GM18907 (cell line): ENCODE results near the gene KLF11.
"Not testable (repeated sequence)": the region's sequence is repeated elsewhere in the genome, so short reads cannot be mapped to it uniquely, and the experiment has no call there.

Source experiments
- ATAC-seq: cut with Tn5 transposase; IDR thresholded peaks from one replicate; pipeline ENCODE4 v1.9.1; 2021; ENCODE audit warnings: mild to moderate bottlenecking, moderate library complexity; ENCODE audit not compliant: unreplicated experiment

KLF11 gene

GRCh38 chr2:10080536-10081304, 37.4 kb downstream of the KLF11 start:
- ATAC-seq: peak; percentile 34

- no peak for ATAC-seq
Observed at GRCh38 chr2:10083046-10083445, 39.7 kb downstream of the KLF11 start.

- peak; percentile 48 for ATAC-seq
Observed at GRCh38 chr2:10083692-10084211, 40.4 kb downstream of the KLF11 start.

- ATAC-seq: peak; percentile 1
Observed at GRCh38 chr2:10084223-10084865, 41.0 kb downstream of the KLF11 start.

GRCh38 chr2:10085043-10085667, 41.8 kb downstream of the KLF11 start:
- ATAC-seq: no peak

GRCh38 chr2:10085668-10086059, 42.3 kb downstream of the KLF11 start:
- ATAC-seq: no peak

GRCh38 chr2:10086950-10087349, 43.6 kb downstream of the KLF11 start:
- ATAC-seq: no peak

GRCh38 chr2:10087360-10087759, 44.0 kb downstream of the KLF11 start:
- ATAC-seq: no peak

GRCh38 chr2:10089565-10090190, 46.3 kb downstream of the KLF11 start:
- peak; percentile 48 for ATAC-seq

- ATAC-seq: peak; percentile 38
Observed at GRCh38 chr2:10091182-10091888, 48.0 kb downstream of the KLF11 start.

GRCh38 chr2:10091889-10092244, 48.5 kb downstream of the KLF11 start:
- not testable (repeated sequence) for ATAC-seq

GRCh38 chr2:10094271-10094814, 51.0 kb downstream of the KLF11 start:
- no peak for ATAC-seq

- ATAC-seq: no peak
Observed at GRCh38 chr2:10095175-10095574, 51.8 kb downstream of the KLF11 start.

GRCh38 chr2:10096641-10097040, 53.3 kb downstream of the KLF11 start:
- no peak for ATAC-seq

- ATAC-seq: peak; percentile 71
Observed at GRCh38 chr2:10097352-10098148, 54.2 kb downstream of the KLF11 start.

GRCh38 chr2:10101491-10101890, 58.1 kb downstream of the KLF11 start:
- no peak for ATAC-seq

GRCh38 chr2:10103179-10103578, 59.8 kb downstream of the KLF11 start:
- no peak for ATAC-seq
